Measurements from ENCODE around the gene PPP3R1. TPM values are rescaled to one million over a fixed set of nuclear protein-coding genes. Genes with fewer than 3 reads are reported as not detected.

Gene PPP3R1
- total and polyA plus RNA-seq, 2 of the 8 experiments (the other 6 are each of a cell fraction or from before 2014, with no cell fraction given), result 9.3 to 85.1 TPM

DNA sequence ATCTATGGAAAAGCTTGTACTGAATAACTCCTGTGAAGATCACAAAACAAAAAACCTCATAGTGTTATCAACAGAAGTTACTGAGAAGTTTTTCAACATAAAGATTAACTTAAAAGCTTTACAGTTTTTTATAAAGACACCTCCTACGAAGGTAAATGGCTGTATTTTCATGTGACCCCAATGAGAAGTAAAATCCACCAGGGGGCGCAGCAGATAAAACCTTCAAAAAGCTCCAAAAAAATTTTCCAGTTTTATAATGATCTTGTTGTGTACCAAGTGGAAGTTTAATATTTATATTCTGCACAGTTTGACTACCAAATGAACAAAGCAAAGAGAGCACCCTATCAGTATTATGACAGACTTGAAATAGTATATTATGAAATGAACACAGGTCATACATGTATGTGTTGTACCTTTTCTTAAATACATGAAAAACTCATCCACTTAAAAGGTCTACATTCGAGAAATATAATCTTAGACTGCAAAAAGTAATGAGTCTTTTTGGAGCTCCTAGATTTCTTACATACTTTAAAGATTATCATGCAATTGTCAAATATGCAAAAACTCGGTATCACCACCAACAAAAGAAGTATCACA is 56.1 kb downstream of the PPP3R1 start:
- Histone ChIP-seq H3K23ac (ENCODE audit: insufficient read length) (no peak overlapping the region), H4K5ac (ENCODE audit: insufficient read length, low read depth, low read length) (no peak overlapping the region), H3K18ac (ENCODE audit: extremely low read depth, low read length) (no peak overlapping the region), H2BK5ac (ENCODE audit: low read depth, low read length) (no peak overlapping the region), H4K91ac (replicated peaks; ENCODE audit: insufficient read length, low read length) (no peak overlapping the region), H3K56ac (replicated peaks; ENCODE audit: insufficient read length, low read depth, low read length) (no peak overlapping the region), H4K8ac (ENCODE audit: extremely low read depth, insufficient read depth, low read length) (no peak overlapping the region), H2BK12ac (ENCODE audit: low read depth, low read length) (no peak overlapping the region), H3K9ac (replicated peaks in 1 of 4; ENCODE audit: extremely low read depth in 1 of 4, low read depth in 3 of 4, low read length in 3 of 4) (no peak overlapping the region), H3K4ac (replicated peaks; ENCODE audit: insufficient read length, low read depth, low read length) (no peak overlapping the region), H2BK120ac (replicated peaks; ENCODE audit: low read depth, low read length) (no peak overlapping the region), H4K20me1 (replicated peaks in 1 of 2; ENCODE audit: control insufficient read depth in 1 of 2, insufficient read depth in 2 of 2, low read length in 2 of 2) (peaks cover 3 to 12% of the 10 kb centered on the region in 2 experiments), H3K36me3 (ENCODE audit: control insufficient read depth in 2 of 4, insufficient read depth in 4 of 4, low read length in 3 of 4) (no peaks in the 10 kb centered on the region), H2BK15ac (ENCODE audit: low read length) (no peak overlapping the region), H2AFZ (ENCODE audit: low read length) (no peak overlapping the region), H2BK20ac (ENCODE audit: low read length) (no peak overlapping the region), H3K79me1 (ENCODE audit: low read depth, low read length) (peaks cover 2% of the 10 kb centered on the region; the same call in 1 of the 2 replicates), H3K4me3 (ENCODE audit: extremely low read depth in 1 of 4, insufficient read depth in 2 of 4, low read depth in 3 of 4, low read length in 4 of 4) (no peak overlapping the region), H3K23me2 (ENCODE audit: low read depth, low read length) (no peaks in the 10 kb centered on the region), H3K27ac (ENCODE audit: low read depth, low read length) (no peak overlapping the region), H3K14ac (ENCODE audit: insufficient read length) (no peak overlapping the region), H3K4me2 (ENCODE audit: insufficient read depth in 1 of 2, low read depth in 2 of 2, low read length in 2 of 2) (no peak overlapping the region), H3K4me1 (replicated peaks in 1 of 4; ENCODE audit: control insufficient read depth in 3 of 4, insufficient read depth in 4 of 4, low read length in 3 of 4) (no peaks in the 10 kb centered on the region), H3K9me3 (ENCODE audit: insufficient read depth in 2 of 2, low read depth in 1 of 2, low read length in 1 of 2) (no peaks in the 10 kb centered on the region), H3K27me3 (replicated peaks in 1 of 4; ENCODE audit: control insufficient read depth in 3 of 4, extremely low read depth in 1 of 4, insufficient read depth in 3 of 4, low read length in 3 of 4) (no peaks in the 10 kb centered on the region), H3K79me2 (ENCODE audit: control insufficient read depth in 1 of 2, insufficient read depth in 2 of 2, low read length in 2 of 2) (peaks cover 0 to 88% of the 10 kb centered on the region in 2 experiments; a peak in 2 of 4 replicates), H2AK5ac (ENCODE audit: low read depth, low read length) (no peak overlapping the region)
- WGBS, 2 experiments (ENCODE audit: extremely low coverage in 1 of 2, insufficient coverage in 1 of 2, insufficient read length in 1 of 2, insufficient replicate concordance in 2 of 2, low coverage in 1 of 2, low lambda C conversion rate in 2 of 2, missing lambda C conversion rate in 1 of 2), result 92% methylated on average over 4 of the region's 4 CpGs; no CpG with 5 or more reads in 1 of the 2 experiments
- TF ChIP-seq CTBP2 (IDR thresholded peaks at IDR 0.05; ENCODE audit: borderline replicate concordance, insufficient read depth, insufficient read length, low read length) (no peak), POU5F1 (IDR thresholded peaks at IDR 0.05; ENCODE audit: low read depth, low read length) (no peak), CREB1 (IDR thresholded peaks at IDR 0.05) (no peak), YY1 (IDR thresholded peaks at IDR 0.05; ENCODE audit: low read depth, low read length) (no peak), RAD21 (IDR thresholded peaks at IDR 0.05 in 1 of 2, conservative IDR thresholded peaks at IDR 0.05 in 1 of 2; ENCODE audit: low read depth in 2 of 2, low read length in 2 of 2) (no peak), KDM5A (IDR thresholded peaks at IDR 0.05; ENCODE audit: low read length) (no peak), HDAC2 (IDR thresholded peaks at IDR 0.05; ENCODE audit: borderline replicate concordance in 1 of 2, low read depth in 2 of 2, low read length in 2 of 2) (no peak), GABPA (IDR thresholded peaks at IDR 0.05; ENCODE audit: borderline replicate concordance, insufficient read depth, low read length) (no peak), SUZ12 (IDR thresholded peaks at IDR 0.05; ENCODE audit: low read length) (no peak), CHD2 (IDR thresholded peaks at IDR 0.05; ENCODE audit: low read length) (no peak), SAP30 (IDR thresholded peaks at IDR 0.05; ENCODE audit: insufficient read depth, insufficient replicate concordance, low read length) (no peak), TCF12 (IDR thresholded peaks at IDR 0.05; ENCODE audit: low read depth, low read length) (no peak), BCL11A (IDR thresholded peaks at IDR 0.05; ENCODE audit: low read depth in 2 of 2, low read length in 2 of 2) (no peak)
- ChIA-PET POLR2A (ENCODE audit: partially characterized antibody) (interaction anchor here (1.5 kb wide), 1 partner anchor 18 kb away, joined by 3 read pairs; no protein-coding TSS in a partner anchor), CTCF (ENCODE audit: partially characterized antibody) (interaction anchor here (0.7 to 1.3 kb wide), 3 partner anchors 8 to 44 kb away, joined by 3 to 7 read pairs (median 5); no protein-coding TSS in a partner anchor)
- no peak for DNase-seq (ENCODE audit: low read depth in 1 of 2, low spot score in 2 of 2)
- no peak for FAIRE-seq

All from H1 (cell line).